Daoy (cell line): ENCODE results near the gene AGK. TPM values are rescaled to one million over a fixed set of nuclear protein-coding genes. Genes with fewer than 3 reads are reported as not detected.
"Not testable (repeated sequence)": the region's sequence is repeated elsewhere in the genome, so short reads cannot be mapped to it uniquely, and the experiment has no call there.

Experiments used
- DNase-seq: peaks from one replicate; pipeline ENCODE4 v3.0.0-alpha.2; 2015; ENCODE audit warnings: low read depth
- total RNA-seq: library from RNA; depleted of rRNA; stranded (reverse); fragments of >200 nt; shearing (Covaris generic); gene quantifications from 2 replicates; pipeline ENCODE4 v1.2.3, GENCODE V29; 2014

The AGK gene
- total RNA-seq, 1 experiment from 2014 or later, result 38.7 TPM

DNA sequence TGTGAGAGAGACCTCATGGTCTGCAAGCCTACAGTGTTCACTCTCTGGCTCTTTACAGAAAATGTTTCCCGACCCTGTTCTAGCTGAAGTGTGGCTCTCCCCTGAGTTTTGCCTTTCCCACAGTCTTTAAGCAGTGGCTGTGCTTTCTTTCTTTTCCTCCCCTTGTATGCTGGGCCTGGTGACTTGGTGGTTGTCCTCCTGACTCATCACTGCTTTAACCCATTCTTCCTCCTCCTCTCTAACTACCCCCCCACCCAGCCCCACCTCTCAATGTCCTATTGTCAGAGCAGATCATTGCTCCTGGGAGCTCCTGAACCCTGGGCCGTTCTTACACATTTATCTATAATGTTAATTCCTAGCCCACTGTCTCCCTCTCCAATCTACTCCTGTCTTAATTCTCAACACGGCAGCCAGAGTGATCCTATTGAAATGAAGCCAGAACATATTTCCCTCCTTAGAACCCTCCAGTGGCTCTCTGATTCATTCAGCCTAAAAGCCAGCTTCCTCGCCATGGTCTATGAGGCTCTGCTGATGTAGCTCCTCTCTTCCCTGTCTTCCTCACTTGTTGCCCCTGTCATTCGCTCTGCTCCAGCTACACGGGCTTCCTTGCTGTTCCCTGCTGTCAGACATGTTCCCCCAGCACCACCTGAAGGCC lies 95.7 kb downstream of the AGK start:
- DNase-seq, result peak; percentile 57

DNA sequence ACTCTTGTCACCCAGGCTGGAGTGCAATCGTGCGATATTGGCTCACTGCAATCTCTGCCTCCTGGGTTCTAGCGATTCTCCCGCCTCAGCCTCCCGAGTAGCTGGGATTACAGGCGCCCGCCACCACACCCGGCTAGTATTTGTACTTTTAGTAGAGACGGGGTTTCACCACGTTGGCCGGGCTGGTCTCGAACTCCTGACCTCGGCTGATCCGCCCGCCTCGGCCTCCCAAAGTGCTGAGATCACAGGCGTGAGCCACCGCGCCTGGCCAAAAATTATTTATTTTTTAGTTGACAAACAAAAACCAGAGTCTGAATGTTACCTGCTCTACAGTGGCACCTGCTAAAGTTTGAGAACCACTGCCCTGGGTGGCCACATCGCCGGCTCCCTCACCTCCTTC lies 96.5 kb downstream of the AGK start:
- DNase-seq, result not testable (repeated sequence)

DNA sequence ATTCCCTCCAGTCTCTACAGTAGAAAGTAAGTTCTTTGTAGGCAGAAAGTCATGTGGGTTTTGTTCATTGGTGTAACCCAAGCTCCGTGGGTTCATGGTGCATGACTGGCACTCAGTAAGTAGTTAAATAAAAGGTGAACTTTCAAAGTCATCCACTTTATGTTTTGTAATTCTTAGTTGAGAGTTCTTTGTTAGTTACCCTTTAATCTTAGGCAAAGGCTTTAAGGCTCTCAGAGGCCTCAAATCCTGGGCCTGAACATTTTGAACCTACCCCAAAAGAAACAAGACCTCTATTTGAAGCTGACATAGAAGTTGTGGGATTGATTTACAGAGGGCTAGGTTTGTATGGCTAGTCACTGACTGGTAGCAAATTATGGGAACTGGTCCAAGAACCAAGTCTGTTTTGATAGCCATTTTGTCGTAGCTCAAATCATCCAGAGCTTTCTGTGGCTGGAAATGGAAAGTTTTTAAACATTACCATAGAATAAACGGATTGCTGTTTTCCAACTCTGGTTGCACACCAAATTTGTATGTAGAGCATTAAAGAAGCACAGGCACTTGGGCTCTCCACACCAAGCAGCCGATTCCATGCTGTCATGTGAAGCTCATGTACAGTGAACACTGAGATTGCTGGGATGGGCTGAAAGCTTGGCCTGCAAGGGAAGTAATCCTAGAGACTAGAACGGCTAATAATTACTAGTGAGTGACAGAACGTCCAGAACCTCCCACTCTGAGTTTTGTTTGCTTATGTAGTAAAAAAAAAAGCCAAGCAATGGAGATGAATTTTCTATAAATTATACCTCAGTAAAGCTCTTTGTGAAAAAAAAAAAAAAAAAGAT lies 97.3 kb downstream of the AGK start:
- no peak for DNase-seq

DNA sequence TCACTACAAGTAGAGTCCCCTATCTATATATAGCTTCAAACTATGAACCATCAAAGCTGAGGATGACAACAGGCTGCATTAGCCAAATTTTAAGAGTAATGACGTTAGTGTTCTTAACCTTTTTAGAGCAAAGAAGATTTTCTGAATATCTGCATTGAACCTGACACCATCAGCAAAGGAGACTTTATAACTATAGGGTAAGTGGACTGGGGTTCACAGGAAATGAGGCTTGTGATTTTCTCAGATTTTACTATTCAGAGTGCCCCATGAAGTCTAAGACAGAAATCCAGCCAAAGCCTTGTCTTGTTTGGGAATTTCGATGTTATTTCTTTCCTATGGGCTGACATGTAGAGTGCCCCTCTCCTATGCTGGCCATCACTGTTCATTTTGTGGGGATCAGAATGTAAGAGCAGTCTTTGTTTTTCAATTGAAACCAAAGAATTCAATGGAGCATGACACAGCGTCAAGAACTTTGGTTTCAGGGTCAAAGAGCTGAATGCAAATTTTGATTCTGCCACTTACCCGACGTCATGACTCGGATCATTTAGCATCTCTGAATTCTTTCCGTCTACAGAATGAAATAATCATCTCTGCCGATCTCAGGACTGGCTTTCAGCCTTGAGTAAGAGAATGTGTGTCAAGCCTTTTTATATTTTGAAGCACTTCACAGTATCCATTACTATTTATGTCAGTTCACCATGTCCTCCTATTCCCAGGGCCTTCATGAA lies 98.1 kb downstream of the AGK start:
- DNase-seq, result no peak

DNA sequence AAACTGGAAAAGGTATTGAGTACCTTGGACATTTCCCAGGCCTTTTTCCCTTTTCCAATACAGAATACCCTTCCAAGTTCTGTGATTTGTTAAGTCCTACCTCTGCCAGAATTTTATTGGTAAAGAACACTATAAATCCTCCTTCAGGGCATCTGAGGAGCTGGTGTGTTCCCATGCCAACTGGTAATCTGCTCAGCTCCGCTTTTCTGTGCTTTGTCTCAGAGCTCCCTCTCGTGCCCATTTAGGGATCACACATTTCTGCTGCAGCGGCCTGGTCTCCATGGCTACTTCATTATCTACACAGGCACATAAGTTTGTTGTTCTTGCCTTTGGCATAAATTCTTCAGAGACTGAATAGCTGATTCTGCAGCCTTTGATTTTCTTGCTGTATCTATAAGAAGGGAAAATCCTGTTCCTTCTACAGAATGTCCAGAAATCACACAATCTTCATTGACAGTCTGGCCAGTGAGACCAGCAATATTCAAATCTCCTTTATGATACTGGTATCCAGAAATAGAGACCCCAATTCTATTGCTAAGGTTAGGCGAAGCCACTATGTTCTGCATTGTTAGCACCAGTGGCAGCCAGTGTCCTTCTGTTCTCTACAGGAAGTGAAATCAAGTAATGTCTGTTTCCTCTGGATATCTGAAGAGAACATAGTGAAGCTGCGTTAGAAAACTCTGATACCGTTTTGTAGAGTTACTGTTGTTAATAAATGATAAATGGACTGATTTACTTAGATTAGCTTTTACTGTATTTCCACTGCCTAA lies 98.8 kb downstream of the AGK start:
- DNase-seq, result peak; percentile 92

DNA sequence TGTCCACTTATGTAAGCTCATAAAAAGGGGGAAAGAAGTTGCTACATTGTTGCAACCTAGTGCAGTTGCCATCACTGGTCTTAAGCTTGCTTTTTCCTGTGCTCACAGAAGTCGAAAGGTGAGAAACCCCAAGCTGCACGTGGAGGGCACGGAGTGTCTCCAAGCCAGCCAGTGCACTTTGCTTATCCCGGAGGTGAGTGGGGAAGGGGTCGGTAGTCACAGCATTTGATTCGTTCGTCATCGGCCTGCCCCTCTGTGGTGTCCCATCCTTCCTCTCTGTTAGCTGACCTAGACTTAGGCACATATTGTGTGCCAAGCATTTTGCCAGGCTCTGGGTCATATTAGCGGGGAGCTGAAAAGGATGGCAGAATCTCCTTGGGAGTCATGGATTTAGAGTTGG lies 100.2 kb downstream of the AGK start:
- DNase-seq, result no peak

DNA sequence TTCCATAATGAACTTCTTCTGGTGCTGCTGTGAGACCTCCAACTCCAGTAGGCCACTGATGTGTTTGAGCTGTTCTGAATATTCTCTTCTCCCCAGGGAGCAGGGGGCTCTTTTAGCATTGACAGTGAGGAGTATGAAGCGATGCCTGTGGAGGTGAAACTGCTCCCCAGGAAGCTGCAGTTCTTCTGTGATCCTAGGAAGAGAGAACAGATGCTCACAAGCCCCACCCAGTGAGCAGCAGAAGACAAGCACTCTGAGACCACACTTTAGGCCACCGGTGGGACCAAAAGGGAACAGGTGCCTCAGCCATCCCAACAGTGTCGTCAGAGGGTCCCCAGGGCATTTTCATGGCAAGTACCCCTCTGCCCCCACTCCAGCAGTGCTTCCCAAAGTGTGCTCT lies 101.5 kb downstream of the AGK start:
- no peak for DNase-seq

DNA sequence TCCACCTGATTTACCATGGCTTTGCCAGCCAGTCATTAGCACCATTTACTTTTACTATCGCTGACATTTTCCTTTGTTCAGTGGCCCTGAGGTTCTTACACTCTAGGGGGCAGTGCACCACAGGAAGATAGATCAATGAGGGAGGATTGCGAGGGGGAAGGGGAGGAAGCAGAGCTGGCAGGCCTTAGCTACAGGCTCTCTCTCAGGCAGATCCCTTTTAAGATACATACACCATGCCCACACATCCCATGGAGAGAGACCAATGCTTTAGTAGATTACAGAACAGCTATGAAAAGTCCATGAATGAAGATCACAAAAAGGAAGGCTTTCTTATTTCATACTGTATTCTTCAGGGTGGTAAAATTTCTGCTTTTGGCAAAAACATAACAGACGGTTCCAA lies 103.3 kb downstream of the AGK start:
- peak; percentile 83 for DNase-seq

DNA sequence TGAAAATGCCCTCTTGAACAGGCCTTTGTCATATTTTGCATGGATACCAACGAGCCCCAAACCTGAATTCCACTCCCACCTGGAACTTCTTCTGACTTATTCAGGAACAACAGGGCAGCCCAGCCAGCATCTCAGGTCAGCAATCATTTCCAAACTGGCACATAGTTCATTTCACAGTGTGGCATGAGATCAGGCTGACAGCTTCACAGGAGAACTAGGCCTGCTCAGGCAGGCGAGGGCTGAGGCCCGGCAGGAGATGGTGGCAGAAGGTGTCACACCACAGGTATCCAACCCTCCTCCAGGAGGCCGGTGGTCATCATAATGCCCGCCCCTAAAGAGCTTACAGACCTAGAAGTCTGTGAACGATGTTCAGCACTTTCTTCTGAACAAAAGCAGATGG lies 108.3 kb downstream of the AGK start:
- no peak for DNase-seq

DNA sequence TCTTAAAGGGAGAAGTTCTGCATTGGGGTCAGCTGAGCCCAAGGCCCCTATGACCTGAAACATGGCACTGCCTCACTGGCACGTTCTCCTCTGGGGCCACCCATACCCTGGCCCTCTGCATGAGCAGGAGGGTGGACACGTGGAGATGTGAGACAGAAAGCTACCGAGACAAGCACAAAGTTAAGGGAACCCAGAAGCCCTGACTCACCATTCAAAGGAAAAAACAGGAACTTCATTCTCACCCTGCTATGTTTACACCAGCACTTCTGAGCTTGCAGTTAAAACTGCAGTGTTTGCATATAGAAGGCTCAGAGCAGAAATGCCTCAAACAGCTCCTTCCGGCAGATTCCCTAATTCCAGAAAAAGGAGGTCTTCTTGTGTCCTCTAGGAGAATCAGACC lies 109.0 kb downstream of the AGK start:
- no peak for DNase-seq

DNA sequence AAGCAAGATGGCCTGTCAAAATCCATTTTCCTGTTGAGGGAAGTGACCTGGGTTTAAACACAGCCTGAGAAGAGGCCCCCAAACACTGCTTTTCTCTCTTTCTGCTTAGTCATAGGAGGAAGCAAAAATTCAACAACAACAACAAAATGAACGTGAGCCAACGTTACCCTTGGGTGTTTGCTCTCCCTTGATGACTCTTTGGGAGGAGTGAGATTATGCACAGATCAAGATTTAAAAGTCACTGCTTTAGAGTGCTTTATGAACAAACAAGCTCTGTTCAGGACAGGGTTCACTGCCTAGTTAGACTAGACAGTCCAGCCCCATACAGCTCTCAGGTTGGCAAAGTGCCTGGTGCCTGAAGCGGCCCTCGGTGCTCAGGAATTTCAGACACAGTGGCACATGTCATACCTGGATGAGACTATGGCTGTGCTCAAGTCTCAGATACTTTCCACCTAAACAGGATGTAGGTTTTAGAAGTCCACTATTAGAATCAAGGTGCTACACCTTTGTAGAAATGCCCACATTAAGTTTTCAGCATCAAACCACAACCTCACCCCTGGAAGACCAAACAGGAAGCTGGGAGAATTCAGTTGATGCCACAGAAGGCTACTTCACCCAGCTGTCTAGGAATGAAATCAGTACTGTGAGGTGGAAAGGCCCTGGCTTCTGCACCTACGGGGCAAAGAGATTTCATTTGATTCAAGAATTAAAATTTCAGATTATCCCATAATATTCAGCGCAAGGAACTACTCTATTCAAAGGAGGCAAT lies 112.1 kb downstream of the AGK start:
- no peak for DNase-seq

DNA sequence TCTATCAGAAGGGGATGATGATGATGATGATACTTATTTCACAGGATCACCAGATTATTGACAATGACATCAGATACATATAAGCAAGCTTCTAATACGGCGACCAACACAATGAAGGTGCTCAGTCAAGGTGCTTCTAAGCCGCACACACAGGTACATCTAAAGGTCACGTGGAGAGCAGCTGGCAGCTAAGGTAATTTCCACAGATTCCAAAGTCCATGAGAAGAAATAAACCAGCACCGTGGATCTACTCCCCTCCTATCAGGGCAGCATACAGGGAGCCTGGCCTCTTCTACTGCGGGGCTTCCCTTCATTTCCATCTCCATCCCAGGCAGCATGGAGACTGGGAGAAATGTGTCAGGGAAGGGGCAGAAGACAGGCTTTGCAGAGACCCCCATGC lies 113.2 kb downstream of the AGK start:
- DNase-seq, result no peak

DNA sequence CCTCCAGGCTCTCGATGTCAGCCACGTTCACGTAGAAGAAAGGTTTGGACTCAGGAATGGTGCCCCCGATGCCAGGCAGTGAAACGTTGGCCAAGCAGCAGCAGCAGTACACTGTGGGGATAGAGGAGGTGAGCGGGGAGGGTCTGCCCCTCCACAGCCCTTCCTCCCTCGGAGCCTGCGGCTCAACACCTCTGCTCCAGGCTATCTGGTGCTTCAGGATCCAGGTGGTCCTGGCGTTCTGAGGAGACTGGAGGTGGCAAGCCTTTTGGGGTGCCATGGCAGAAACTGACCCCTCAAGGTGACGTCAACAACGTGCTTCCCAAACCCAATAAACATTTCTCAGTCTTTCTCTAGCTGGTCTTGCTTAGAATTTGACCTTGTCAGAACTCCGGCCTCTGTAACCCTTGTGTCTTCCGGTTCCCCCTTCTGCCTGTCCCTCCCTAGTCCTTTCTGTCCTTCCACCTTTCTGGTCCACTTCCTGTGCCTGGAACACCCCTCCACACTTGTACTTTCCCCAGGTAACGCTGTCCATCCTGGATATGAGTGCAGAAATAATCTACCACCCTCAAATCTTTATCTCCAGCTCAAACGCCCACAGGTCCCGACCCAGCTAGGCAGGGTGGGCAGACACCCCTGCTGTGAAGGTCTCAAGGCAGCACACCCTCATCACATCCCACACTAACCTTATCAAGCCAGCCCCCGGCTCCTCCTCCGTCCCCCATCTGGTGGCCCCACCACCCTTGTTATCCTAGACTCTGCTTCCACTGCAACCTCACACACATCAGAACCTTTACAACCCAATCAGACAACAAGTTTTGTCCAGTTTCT lies 114.2 kb downstream of the AGK start:
- no peak for DNase-seq

DNA sequence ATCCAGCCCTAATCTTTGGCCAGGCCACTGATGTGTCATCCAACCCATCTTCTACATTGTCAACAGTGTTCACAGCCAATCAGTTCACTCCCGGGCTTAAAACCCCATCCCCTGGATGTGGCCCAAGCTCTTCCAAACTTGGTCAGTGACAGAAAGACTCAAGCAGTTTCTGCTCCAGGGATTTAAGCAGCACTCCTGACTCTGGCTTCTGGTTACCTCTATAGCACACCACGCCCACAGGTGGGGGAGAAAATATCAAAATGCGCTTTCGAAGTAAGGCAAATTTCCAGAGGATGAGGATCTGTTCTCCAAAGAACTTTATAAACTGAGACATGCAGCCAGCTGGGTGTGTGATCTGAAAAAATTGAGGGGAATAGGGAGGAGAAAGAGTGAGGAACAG lies 114.9 kb downstream of the AGK start:
- DNase-seq, result no peak

DNA sequence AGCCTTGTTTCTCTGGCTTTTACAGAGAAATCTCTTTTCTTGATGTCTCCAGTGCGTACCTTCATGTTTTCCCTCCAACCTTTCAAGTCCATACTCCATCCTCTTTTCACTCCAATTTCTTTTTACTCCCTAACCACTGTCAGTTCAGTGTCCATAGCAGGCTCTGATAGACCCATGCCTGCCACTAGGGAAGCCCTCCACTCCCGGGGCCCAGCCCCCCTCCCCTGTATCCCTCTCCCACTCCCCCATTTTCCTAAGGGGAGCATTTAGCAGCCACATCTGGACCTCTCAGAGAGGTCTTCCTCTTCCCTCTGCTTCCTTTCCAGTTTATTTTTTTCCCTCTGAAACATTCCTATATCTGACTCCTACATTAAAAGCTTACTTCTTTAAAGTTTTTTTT lies 117.6 kb downstream of the AGK start:
- no peak for DNase-seq

DNA sequence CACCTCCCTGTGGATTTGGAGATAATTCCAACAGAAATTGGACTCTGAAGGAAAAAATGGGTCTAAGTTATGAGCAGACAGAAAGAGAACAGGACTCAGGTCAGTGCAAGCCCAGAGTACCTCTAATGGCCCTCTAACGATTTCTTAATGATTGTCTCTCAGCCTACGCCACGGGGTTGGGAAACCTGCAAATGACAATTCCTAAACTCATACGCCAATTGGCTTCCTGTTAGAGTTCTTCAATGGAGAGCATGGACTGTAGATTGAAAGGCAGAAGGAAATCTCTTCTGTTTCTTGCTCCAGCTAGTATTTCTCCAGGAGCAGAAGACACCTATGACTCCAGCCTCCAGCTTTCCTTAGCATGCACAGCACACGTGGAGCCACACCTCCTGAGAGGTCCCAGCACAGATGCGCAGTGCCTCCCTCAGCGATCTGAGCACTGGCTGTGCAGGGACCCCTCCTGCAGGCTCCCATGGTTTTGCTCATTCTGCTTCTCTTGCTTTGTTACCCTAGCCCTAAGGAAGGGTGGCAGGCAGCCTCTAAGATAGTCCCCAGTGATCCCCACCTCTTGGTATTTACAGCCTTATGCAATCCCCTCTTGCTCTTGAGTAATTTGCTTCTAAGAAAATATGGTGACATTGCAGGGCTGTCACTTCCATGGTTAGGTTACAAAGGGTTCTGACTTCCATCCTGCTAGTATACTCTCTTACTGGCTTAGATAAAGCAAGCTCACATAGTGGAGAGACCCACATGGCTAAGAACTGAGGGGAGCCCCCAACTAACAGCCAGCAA lies 120.7 kb downstream of the AGK start:
- no peak for DNase-seq

DNA sequence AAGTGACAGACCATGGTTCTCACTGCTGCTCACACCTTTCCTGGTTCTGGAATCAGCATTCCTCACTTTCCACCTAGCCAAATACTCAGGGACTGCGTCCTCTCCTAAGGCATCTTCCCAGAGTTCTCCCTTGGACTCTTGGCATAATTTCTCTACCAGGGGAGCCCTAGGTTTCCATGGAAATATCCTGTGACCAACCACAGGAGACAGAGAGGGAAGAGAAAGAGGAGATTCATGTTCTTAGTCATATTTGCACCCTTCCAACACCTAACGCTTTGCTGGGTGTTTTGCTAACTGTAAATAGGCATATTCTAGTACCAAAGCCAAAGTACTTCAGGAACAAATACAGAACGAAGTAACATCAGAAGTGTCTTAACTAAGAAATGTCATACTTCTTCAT lies 122.1 kb downstream of the AGK start:
- DNase-seq, result no peak

DNA sequence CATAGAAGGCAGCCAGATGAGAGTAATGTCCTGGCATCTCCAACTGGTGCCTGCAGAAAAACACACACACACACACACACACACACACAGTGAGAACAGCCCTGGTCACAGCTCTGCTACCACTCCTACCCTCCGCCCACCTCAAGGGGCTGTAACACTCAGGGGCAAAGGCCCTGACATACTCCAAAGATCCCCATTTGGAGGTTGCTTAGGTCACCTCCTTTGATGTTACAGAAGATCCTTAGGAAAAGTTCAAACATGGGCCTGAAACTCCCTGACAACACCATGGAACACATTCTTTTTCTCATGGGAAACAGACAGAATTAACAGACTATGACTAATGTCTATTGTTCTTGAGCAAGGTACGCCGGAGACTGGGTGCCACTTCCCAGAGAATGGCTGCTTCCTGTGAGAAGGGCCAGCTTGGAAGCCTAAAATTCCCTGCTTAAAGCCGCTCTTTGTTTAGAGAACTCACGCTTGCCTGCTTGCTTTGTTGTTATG lies 123.0 kb downstream of the AGK start:
- peak; percentile 69 for DNase-seq

DNA sequence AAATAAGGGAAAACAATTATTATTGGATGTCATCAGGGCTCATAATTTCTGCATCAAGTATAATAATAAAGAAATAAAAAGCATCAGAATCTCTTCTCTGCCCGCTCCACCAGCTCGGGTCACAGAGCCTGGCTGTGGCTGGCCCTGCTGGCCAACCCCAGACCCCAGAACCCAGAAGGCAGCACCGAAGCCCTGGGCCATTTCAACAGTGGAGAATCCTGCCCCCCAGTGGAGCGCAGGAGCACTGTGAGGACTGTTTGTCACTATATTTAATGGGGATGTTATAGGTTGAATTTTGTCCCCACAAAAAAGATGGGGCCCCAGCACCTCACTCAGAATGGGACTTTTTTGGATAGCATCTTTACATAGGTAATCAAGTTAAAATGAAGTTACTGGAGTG lies 123.5 kb downstream of the AGK start:
- peak; percentile 41 for DNase-seq
